HG03457 (cell line): ENCODE results near the gene SP2.

Experiments used
- ATAC-seq: cut with Tn5 transposase; IDR thresholded peaks from one replicate; pipeline ENCODE4 v1.9.1; 2021; ENCODE audit warnings: moderate number of reproducible peaks; ENCODE audit not compliant: unreplicated experiment

SP2 gene

DNA sequence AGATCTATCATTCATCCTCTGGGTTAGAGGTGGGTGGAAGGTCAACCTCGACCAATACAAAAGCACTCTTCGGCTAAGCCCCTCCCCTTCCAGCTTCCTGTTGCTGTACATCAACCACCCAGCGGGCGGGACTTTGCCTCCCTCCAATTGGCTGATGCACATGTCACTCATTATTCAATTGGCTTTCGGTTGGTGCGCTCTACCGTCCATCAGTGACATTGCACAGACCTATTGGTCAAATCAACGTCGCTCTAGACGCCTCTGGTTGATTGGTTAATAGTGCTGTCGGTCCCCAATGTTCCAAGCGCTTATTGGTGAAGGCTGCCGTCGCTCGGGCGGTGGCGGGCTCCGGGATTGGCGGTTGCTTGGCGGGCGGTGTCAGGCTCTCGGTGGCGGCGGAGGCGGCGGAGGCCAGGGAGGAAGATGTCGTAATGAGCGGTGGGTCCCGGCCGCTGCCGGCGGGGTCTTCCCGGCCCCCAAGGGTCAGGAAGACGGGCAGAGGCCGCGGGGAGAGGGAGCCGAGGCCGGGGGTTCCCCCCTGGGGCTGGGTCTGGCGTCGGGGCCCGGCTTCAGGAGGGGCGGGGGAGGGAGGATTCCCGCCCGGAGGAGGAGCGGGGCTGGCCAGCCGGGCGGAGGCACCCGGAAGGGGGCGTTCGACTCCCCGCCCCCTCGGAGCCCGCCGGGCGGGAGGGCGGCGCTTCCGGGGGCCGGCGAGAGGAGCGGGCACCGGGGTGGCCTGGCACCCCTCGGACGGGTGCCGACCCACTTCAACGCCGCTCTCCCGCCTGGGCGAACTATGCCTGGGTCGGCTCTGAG is at the start of gene SP2:
TSS of gene SP2 (plus strand) at position 381 of the 816 bp plus-strand sequence. CDS start at position 432, 51 bp downstream.
- ATAC-seq: peak; percentile 76

DNA sequence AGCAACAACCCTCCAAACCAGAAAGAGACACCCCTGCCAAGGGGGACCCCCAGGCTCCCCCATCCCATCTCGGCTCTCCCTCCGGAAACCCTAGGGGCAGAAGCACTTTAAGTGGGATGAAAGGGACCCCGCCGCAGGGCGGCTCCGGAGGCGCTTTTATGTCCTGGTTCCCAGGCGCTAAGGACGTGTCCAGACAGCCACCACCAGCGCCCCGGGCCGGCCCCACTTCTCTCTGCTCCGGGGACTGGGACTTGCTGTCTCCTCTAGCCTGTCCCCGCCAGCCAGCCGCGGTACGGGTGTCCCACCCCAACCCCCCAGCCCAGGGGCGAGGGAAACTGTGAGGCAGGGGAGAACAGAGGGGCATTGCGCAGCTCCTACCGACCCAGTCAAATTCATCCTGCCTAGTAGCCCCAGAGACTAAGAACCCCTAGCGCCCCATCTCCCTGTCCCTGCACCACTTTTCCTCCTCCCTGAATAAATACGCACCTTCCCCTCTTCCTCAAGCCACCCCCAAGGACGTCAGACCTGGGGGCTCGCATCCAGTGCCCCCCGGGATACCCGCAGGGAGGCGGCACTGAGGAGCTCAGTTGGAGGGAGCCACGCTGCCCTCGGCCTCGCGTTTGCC is 49.2 kb upstream of the SP2 start:
- ATAC-seq: no peak

DNA sequence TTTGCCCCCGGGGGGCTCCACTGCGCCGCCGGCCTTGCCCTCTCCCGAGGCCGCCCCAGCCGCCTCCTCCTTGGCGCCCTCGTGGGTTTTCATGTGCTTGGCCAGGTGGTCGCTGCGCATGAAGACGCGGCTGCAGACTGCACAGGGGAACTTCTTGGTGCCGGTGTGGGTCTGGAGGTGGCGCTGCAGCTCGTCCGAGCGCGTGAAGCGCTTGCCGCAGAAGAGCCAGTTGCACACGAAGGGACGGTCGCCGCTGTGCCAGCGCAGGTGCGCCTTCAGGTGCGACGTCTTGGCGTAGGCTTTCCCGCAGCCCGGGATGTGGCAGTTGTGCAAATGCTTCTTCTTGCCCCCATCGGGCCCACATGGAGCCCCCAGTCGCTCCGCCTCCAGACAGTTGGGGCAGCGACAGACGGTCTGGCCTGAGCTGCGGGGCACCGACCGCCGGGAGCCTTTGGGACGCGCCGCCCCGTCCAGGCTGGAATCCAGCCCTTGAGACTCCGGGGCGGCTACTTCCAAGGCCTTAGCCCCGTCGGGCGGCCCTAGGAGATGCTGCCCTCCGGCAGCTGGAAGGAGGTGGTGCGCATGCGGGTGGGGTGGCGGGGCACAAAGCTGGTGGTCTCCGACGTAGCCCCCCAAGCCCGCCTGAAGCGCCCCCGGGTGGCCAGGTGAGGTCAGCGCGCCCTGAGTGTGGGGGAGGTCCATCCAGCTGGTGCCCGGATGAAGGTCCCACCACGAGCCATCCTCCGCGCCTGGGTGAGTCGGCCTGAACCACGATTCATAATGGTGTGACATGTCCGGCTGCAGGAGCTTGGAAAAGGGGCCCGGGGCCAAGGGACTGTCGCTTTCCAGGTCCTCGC is 48.5 kb upstream of the SP2 start:
- no peak for ATAC-seq

DNA sequence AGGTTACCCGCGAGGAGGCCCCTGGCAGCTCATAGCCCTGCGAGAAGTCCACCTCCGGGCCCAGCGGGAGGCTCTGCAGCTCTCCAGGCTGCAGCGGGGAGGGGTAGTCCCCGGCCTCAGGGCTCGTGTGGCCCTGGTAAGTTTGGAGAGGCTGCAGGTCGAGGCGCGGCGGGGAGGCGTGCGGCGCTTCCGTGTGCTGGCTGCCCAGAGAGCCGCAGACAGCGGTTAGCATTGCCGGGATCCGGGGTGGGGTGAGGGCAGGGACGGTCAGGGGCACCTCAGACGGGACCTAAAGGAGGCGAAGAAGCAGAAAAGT is 47.9 kb upstream of the SP2 start:
- ATAC-seq: no peak

DNA sequence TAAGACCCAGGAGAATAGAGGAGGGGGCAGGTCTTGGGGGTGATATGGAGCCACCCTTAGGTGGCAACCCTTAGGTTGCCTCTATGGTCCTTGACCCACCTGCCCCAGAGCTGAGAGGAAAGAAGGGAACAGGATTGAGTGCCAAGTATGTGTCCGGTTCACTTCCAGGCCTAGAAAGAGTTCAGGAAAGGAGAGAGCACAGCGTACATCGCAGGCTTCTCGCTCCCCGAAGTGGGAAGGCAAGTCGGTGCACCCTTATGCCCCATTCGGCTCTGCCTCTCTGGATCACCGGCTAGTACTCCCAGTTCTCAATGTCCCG is 45.7 kb upstream of the SP2 start:
- no peak for ATAC-seq

DNA sequence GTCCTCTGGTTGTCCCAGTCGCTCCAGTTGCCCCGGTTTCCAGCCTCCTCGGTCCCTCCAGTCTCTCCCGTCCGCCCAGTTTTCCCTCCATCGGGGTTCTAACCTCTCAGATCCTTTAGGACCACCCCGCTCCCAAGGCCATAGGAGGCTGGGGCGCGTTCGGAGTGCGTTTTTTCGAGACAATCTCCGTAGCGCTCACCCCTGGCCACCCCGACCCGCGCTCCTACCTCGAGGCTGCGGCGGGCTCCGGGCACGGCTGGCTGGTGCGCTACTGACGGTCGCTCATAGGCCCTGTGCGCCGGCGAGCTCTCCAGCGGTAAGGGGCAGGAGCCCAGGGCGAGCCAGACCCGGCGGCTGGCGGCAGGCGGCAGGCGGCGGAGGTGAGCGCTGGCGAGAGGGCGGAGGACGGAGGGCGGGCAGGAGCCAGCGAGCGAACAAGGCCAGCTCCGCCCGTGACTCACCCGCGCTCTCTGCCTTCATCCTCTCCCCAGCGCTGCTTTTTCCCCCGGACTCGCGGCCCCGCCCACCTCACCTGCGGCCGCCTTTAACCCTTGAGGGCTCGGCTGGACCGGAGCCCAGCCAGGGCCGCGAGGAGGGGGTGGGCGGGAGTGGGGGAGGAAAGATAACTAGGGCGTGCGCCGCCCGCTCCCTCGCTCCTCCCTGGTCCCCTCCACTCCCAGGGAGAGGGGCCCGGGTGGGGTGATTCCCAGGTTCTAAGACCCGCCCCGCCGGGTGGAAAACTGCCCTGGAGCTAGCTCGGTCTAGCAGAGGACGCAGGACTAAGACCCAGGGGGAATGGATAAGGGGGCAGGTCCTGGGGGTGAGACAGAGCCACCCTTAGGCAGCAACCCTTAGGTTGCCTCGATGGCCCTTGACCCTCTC is 45.1 kb upstream of the SP2 start, which contains the start of gene SP6:
TSS of gene SP6 (minus strand) at position 472 of the 882 bp plus-strand sequence. CDS start 2,734 bp downstream, outside the sequence.
- no peak for ATAC-seq

DNA sequence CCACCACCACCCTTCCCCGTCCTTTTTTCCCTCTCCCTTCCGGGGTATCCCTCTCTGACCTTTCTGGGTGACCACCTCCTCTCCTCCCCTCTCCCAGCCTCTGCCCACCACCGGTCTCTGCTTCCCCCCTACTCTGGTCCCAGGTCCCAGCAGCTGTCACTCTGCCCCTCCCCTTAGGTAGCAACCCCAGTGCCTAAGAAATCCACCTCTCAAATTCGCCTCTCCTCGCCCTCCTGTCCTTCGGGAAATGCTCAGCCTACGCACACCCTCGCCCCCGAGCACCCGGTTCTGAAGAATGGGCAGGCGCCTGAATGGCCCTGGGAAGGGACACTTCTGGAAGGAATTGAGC is 44.3 kb upstream of the SP2 start:
- ATAC-seq: no peak

DNA sequence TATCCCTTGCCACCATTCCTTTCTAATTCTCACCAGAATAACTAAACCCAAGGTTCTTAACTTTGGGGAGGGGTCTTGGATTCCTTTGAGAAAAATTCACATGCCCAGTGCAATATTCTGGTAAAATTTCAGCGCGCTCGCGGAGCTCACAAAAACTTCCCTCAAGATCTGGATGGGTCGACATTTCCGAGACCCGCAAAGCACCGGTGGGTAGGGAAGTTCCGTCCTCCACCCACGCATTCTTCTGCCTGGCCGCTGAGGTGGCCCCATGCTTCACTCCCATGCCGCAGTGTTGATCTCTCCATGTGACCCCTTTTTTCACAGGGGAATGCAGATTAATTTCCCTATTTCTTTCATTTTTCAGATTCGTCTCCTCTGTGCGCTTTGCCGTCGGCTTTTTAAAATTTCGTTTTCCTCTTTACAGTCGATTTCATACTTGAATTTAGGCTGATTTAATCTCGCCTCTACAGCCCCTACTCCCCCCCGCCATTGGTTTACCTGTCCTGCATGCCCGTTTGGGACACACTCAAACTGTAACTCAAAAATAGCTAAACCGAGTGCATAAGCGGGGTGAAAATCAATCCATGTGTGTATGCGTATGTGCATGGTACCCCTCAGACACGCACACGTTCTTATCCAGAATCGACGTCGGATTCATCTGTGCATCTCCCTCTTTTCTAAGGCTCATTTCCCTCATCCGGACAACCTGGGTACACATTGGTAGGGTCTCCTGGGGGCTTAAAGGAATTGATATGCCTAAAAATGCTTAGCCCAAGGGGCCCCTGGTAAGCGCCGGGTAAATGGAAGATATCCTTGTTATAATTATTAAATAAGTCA is 43.7 kb upstream of the SP2 start:
- ATAC-seq: no peak

DNA sequence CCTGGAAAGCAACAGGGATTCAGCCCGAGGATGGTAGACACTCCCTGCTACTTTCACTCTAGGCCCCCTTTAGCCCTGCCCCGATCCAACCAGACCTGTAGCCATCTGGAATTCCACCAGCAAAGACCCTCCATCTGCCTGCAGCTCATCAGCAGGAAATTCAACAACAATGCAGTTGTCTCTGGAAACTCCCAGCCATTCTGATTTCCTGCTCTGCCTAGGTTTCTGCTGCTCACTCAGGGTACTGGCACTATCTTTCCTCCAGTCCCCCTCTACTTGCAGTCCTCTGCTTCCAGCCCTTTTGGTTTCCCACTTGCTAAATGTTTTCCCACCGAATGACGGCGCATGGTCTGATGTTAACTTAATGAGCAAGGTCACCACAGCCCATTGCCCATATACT is 42.4 kb upstream of the SP2 start:
- ATAC-seq: no peak

DNA sequence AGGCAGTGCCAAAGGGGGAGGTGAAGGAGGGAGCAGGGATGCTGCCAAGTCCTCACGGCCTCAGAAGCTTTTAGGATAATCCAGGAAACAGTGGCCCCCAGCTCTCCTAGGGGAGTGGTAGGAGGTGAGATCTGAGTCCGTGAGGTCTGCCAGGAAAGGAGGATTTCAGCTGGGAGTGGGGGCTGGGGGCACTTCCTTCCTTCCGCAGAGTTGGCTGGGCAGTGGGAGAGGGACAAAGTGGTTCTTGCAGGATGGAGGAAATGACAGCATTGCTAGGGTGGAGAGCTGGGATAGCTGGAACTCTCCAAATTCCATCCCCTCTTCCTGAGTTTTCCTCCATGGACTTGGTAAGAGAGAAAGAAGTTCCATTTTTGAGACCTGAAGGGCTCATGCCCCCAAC is 40.3 kb upstream of the SP2 start:
- ATAC-seq: no peak

DNA sequence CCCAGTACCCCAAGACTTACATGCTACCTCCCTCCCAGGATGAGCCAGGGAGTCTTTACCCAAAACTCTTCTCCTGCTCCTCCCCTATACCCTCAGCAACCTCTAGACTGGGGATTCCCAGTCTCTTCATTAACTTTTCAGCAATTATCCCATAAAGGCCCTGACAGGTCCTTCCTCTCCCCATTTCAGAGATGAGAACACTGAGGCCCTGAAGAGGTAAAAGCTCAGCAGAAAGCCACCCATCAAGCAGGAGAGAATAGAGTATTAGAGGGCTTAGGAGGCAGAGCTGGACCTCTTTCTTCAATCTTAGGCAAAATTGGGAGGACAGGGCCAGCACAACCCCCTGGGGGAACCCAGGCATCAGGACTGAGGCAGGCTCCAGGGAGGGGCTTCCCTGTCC is 39.2 kb upstream of the SP2 start:
- ATAC-seq: no peak

DNA sequence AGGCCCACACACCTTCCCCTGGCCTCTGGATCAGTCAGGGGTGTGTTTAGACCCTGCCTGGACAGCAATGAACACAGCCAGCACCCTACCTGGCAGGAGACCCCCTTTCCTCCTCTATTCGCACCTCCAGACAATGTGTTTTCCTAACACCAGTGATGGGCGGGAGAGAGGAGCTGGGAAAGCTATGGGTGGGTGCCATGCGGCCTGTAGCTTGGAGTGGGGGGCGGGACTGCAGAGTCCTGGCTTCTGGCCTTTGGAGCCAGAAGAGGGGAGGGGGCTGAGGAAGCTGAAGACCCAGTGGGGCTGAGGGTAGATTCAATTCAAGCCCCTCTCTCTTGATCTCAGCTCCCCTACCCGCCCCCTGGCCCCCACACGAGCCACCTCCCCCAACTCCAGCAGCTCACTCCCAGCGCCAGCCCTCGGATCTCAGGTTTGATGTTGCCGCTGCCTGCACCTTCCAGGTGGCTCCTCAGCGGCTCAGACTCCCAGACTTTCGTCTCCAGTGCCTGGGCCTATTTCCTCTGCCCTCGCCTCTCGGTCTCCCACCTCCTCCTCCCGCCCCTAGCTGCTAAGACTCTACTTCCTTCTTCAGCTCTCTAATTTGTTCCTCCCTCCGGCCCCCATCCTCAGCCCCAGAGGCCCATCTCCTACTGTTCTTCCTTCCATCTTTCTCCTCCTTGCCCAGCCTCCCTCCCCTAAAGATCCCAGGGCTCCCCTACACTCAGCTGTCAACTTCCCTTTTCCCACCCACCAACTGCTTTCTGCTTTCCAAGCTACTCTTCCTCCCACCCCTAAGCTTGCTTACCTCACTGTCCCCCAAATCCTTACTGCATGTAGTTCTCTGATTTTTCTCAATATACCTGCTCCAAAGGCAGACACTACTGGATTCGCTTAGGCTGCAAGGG is 38.2 kb upstream of the SP2 start:
- no peak for ATAC-seq

DNA sequence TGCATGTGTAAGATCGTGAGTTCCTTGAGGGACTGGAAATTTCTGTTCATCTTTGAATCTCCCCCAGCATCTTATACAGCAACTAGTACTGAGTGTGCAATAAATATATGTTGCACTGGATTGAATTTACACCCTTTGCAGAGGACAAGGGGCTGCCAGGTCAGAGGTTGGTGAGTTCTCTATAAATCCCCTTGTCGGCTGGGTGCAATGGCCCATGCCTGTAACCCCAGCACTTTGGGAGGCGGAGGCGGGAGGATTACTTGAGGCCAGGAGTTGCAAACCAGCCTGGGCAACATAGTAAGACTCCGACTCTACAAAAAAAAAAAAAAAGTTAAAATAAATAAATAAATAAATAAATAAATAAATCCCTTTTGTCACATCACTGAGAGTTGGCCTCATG is 35.6 kb upstream of the SP2 start:
- no peak for ATAC-seq

DNA sequence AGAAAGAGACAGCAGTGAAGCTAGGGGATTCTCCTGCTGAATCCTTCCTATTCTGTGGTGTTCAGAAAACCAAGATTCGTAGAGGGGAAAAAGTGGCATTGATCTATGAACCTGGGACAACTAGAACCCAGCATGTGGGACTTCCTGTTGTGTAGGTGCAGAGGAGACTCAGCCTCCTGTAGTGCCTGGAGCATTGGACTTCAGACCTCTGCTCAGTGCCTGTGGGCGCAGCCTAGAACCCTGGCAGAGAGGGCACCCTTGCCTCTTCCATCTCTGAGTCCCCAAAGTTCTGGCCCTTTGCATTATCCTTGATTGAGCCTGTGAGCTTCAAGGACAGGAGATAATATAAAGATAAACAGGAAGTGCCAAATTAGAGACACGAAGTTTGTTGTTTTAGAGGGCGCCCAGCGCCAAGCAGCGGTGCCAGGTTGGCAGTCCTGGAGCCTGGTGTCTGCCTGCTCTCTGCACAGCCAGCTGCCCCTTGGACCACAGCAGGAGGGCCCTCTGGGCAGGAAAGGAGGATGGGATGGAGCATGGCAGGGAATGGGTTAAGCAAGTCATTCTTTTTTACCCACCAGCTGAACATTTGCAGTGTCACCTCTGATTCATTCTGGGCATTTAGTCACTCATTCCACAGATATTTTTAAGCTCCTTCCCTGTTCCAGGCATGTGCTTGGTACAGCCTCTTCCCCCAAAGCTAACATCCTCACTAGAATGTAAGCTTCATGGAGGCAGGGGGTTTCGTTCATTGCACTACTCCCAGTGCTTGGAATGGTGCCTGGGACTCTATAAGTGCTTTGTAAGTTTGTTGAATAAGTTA is 33.2 kb upstream of the SP2 start:
- ATAC-seq: no peak

DNA sequence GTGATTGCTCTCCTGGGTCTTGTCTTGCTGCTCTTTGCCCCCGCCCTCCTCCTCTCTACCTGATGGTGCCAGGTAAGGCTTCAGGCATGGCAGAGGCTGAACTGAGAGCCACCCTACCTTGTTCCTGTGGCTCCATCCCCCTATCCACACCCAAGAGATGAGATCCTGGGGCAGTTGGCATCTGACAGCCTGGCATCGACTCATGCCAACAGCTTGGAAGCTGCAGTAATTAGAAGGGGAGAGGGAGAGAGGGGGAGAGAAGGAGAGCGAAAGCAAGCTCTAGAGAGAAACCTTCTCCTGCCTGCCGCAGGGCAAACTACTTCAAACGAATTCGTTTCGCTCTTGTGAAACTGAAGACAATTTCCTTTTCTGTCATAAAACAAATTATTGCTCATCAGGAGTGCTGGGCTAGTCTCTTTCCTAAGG is 31.2 kb upstream of the SP2 start:
- ATAC-seq: no peak

DNA sequence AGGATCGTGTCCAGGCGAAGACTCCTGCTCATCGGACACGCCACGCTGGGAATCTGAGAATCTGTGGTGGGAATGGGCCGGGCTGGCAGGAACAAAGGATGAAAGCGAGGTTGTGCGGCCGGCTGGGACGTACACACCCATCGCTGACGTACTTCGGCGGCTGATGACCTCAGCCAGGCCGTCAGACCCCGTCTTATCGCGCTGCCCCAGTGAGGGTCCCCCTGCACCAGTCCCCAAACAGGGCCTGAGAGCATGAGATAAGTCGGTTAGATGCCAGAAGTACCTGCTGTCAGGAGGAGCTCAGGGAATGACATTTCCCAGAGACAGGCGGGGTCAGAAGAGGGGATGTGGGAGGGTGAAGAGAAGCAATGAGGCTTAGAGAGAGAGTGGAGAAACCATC is 29.1 kb upstream of the SP2 start:
- ATAC-seq: no peak

DNA sequence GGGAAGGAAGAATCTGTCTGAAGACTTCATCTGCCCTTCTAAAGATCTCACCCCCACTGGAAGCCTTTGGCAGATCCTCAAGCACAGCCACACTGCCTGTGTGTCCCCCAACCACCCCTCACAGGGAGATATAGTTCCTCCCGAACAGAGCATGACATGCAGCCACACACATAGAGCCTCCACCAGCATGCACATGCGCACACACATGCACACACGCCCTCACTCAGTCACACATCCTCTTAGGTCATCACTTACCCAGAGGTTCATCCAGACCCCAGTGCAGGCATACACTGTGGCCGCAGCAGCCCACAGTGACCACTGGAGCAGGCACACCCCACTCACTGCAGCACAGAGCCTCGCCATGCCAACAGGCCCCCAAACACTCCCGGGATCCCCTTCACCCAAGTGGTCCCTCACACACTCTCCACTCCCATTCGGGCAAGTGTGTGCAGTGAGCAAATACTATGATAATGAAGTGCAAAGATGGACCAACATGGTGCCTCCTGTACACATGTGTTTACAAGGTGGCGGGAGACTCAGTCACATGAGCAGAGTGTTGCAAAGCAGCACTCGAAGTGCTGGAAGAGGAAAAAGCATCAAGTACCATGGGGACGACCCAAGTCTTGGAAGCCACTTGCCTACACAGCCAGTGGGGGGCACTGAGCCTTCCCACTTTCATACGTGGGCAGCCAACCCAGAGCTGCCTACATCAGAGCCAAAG is 28.1 kb upstream of the SP2 start:
- no peak for ATAC-seq

DNA sequence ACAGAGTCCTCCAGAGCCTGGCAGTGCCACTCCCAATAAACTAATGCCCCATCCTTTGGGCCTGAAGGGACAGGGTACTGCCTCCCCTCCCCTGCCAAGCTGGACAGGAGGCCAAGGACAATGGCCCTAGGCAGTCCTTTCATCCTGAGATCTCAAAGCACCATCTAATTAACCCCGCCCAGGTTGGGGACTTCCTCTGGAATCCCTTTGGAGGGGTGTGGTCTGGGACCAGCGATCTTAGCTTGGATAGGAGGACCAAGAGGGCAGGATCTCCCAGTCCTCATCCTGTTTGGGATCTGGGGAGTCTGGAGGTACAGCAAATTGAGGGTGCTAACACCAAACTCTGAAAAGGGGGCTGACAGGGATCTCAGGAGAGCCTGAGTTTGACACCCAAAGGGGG is 26.9 kb upstream of the SP2 start:
- ATAC-seq: no peak
